Limb (tissue), 2 donors: Measurements from ENCODE around the gene DAPP1.
A peak's percentile ranks its signal among the peaks of the same experiment; 100 is the strongest.
"Not testable (repeated sequence)": the region's sequence is repeated elsewhere in the genome, so short reads cannot be mapped to it uniquely, and the experiment has no call there.

ENCODE experiments used
- DNase-seq, 2 donors: peaks; one replicate each; pipeline ENCODE4 v3.0.0-alpha.2; 2016; ENCODE audit errors: extremely low spot score in 2 of 2

Gene DAPP1

GRCh38 chr4:99824070-99824599 is 7.5 kb downstream of the DAPP1 start:
- no peak for DNase-seq

- DNase-seq, result no peak
Observed at GRCh38 chr4:99825272-99825671, 8.6 kb downstream of the DAPP1 start.

GRCh38 chr4:99826016-99826415 is 9.4 kb downstream of the DAPP1 start:
- no peak for DNase-seq

GRCh38 chr4:99827454-99827853 is 10.8 kb downstream of the DAPP1 start:
- DNase-seq, result no peak

GRCh38 chr4:99827857-99828256 is 11.2 kb downstream of the DAPP1 start:
- DNase-seq, result no peak

- no peak for DNase-seq
Observed at GRCh38 chr4:99828477-99828876, 11.8 kb downstream of the DAPP1 start.

GRCh38 chr4:99830051-99830450 is 13.4 kb downstream of the DAPP1 start:
- not testable (repeated sequence) for DNase-seq

GRCh38 chr4:99832321-99832720 is 15.7 kb downstream of the DAPP1 start:
- peak in 1 of 2 donors; percentile 3 for DNase-seq

- DNase-seq, result no peak
Observed at GRCh38 chr4:99832758-99833157, 16.1 kb downstream of the DAPP1 start.

GRCh38 chr4:99833756-99834155 is 17.1 kb downstream of the DAPP1 start:
- DNase-seq, result no peak

- DNase-seq, result no peak
Observed at GRCh38 chr4:99834569-99834968, 17.9 kb downstream of the DAPP1 start.

- DNase-seq, result no peak
Observed at GRCh38 chr4:99835942-99836341, 19.3 kb downstream of the DAPP1 start.

- no peak for DNase-seq
Observed at GRCh38 chr4:99838927-99839326, 22.3 kb downstream of the DAPP1 start.

GRCh38 chr4:99841129-99841528 is 24.5 kb downstream of the DAPP1 start:
- no peak for DNase-seq

GRCh38 chr4:99843413-99843812 is 26.8 kb downstream of the DAPP1 start:
- DNase-seq, result no peak

- DNase-seq, result no peak
Observed at GRCh38 chr4:99844048-99844447, 27.4 kb downstream of the DAPP1 start.

GRCh38 chr4:99845179-99845578 is 28.6 kb downstream of the DAPP1 start:
- no peak for DNase-seq

GRCh38 chr4:99845708-99846469 is 29.3 kb downstream of the DAPP1 start:
- DNase-seq, result no peak

GRCh38 chr4:99846891-99847290 is 30.3 kb downstream of the DAPP1 start:
- DNase-seq, result no peak

GRCh38 chr4:99847362-99847976 is 30.8 kb downstream of the DAPP1 start:
- DNase-seq, result no peak

- no peak for DNase-seq
Observed at GRCh38 chr4:99848591-99849001, 32.0 kb downstream of the DAPP1 start.

GRCh38 chr4:99852199-99852749 is 35.6 kb downstream of the DAPP1 start:
- DNase-seq, result no peak

- DNase-seq, result no peak
Observed at GRCh38 chr4:99853190-99853589, 36.6 kb downstream of the DAPP1 start.
